Islet precursor cell (in vitro differentiated cells): ENCODE data around the gene SMARCC1.

ENCODE experiments used
- DNase-seq: peaks from one replicate; pipeline ENCODE4 v3.0.0-alpha.2; 2018

SMARCC1 gene

GRCh38 chr3:47628426-47628825, 153.3 kb downstream of the SMARCC1 start:
- DNase-seq, result no peak

DNA sequence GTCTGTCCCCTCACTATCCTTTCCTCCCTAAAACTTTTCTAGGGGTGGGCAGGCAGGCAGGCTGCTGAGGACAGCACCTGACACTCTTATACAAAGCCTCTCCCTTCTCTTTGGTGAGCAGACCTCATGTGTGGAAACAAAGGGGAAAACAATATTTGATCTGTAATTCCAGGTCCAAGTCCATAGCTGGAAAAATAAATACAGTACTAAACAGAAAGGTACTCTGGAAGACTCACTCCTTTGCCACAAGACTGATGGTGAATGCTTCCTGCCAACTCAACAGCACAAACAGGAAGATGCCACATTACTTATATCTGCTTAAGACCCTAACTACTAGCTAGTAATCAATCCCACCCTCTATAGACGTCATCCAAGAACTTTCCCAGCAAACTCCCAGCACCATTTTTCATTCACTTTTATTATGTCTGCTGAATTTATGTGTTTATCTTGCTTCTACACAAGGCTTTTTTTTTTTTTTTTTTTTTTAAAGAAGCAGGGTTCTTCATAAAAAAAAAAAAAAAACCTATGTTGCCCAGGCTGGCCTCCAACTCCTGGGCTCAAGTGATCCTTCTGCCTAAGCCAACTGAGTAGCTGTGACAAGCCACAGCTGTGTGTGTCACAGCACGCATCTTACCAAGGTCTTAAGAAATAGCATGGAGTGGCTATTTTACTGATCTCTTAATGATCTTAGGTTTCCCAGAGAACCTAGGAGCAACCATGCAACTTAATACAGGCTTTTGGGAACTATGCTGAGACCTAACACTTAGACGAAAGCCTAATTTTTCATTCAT, 158.8 kb downstream of the SMARCC1 start:
- no peak for DNase-seq

DNA sequence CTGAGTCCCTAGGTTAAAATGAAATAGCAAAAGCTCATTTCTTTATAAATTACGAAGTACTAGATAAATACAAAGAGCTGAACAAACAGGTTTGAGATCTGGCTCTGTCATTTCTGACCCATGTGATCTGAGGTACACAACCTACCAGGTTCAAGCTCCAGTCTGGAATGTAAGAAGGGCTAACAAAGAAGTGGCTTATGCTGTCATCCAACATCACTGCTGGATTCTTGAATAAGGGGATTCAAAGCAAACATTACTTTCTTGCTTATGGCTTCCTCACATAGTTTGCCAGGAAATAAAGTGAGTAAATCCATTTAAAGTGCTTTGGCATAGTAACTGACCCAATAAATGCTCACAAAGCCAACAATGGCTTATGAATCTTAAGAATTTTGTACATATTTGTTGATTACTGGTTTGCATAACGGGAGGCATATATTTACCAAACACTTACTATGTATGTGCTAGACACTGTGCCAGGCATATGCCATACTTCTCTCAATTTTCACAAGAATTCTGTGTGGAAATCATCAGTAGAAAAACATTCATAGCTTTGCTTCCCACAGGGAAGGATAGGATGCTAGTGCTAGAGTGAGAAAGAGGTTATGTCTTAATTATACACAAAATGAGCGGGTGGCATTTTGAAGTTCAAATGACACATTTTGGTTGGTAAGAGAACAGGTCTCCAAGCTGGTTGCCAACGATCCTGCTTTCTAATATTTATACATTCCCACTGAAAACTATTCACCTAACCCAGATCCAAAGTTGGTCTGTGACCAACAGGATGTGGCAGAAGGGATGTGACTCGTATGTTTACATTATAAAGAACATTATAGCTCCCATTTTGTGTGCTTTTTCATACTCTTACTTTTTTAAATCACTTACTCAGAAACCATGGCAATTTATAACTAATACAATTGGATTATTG, 164.3 kb downstream of the SMARCC1 start:
- DNase-seq, result no peak

- no peak for DNase-seq
Observed at GRCh38 chr3:47614788-47615187, 166.9 kb downstream of the SMARCC1 start.

- no peak for DNase-seq
Observed at GRCh38 chr3:47613722-47614121, 168.0 kb downstream of the SMARCC1 start.

DNA sequence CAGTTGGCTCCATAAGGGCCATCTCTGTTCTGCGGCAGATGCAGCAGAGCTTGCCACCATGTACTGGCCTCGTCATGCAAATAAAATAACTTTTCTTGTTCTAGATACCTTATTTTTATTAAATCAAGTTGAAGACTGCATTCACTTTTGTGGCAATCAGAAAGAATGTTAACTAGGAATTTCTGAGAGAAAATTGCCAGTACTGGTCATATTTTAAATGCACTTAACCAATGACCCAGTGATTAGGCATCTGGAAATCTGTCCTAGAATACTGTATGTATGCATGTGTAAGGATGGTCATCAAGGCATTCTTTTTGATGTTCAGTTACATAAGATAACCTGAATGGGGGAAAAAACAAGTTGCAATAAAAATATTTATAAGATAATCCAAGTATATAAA, 168.8 kb downstream of the SMARCC1 start:
- no peak for DNase-seq

DNA sequence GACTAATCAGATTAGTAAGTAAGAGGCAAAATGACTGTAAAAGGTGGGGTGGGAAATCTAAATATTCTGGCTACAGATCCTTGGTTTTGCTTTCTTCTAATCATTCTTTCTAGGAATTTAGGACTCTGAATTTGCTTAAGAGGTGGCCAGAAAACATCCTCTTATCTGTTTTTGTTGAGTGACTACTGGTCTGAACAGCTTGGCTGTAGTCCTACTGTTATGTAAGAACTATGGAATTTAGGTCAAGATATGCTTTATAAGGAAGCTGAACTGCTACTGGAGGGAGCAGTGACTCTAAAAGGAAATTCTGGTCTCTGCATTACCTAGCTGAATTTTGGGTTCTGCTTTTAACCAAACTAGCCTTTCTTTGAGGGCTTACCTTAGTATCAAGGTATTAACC, 169.5 kb downstream of the SMARCC1 start:
- DNase-seq, result no peak

- no peak for DNase-seq
Observed at GRCh38 chr3:47611576-47611975, 170.1 kb downstream of the SMARCC1 start.

- no peak for DNase-seq
Observed at GRCh38 chr3:47610583-47610982, 171.1 kb downstream of the SMARCC1 start.

DNA sequence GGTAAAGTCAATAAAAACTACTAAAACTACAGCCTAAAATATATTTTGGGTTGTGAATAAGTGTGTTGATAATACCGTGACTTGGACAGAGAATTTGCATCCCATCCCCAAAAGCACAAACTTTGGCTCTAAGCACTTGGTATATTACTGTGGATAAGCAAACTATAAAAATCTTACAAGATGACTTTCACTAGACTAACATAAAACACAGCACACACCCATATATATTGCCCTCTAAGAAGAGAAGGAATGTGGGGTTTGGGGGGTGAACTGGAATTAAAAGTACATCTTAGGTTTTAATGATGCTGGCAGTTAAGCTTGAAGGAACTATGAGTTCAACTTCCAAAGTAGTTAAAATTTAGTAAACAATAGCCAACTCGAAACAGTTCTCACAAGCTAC, 174.4 kb downstream of the SMARCC1 start:
- DNase-seq, result no peak

GRCh38 chr3:47606165-47606564, 175.5 kb downstream of the SMARCC1 start:
- no peak for DNase-seq

DNA sequence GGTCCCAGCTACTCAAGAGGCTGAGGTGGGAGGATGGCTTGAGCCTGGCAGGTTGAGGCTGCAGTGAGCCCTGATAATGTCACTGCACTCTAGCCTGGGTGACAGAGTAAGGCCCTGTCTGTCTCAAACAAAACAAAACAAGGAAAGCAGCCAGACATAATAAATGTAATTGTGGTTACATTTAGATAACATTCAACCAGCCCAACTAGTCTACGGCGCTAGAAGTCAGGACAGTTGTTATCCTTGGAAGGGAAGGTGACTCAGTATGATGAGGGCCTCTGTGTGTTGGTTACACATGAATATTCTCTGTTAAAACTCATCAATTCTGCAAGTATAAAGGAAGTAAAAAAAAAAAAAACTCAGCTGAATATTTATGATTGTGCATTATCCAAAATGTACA, 176.0 kb downstream of the SMARCC1 start:
- no peak for DNase-seq

GRCh38 chr3:47604145-47604544, 177.5 kb downstream of the SMARCC1 start:
- DNase-seq, result no peak

DNA sequence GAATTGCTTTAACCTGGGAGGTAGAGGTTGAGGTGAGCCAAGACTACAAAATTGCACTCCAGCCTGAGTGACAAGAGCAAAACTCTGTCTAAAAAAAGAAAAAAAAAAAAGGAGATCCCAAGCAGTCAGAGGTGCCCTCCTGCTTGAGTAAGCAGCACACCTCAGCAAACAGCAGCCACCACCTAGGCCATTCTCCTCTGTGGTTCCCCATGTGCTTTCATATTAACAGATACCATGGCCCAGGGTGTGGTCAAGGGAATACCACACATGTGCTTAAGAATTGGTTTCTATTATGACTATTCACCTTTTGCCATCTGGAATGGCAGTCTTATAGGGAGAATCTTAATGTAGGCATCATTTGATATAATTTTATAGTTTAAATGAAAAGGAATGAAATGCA, 178.4 kb downstream of the SMARCC1 start:
- no peak for DNase-seq

GRCh38 chr3:47601281-47601680, 180.4 kb downstream of the SMARCC1 start:
- no peak for DNase-seq

DNA sequence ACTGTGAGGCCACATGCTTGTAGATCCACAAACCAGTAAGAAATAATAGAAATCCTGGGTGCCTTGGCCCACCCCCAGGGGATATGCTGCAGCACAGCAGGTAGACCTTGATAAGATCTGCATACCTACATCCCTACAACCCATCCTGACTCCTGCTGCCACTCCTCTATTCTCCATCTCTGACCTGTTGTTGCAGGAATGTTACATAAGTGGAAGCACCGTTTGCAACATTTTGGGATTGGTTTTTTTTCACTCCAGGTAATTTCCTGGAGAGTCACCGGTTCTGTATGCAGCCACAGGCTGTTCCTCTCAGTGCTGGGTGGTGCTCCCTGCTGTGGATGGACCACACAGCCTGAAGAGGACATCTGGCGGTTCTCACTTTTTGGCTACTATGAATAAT, 186.9 kb downstream of the SMARCC1 start:
- peak; percentile 68 for DNase-seq

GRCh38 chr3:47592066-47592795, 189.5 kb downstream of the SMARCC1 start:
- no peak for DNase-seq

DNA sequence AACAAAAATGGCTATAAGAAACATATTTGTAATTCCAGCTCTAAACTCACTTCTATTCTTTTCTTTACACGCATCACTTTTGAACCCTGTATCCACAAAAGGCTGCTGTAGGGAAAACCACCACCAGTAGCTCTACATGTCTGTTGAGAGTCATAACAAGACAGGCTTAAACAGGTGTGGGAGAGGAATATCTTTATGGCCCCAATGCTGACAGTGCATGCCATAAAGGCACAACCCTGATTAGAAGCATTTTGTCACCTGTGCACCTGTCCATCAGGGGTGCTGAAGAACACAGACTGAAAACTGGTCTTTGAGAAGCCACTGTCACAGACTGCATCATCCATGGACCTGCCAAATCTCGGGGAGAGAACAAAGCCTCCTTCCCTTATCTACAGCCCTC, 191.5 kb downstream of the SMARCC1 start:
- no peak for DNase-seq

DNA sequence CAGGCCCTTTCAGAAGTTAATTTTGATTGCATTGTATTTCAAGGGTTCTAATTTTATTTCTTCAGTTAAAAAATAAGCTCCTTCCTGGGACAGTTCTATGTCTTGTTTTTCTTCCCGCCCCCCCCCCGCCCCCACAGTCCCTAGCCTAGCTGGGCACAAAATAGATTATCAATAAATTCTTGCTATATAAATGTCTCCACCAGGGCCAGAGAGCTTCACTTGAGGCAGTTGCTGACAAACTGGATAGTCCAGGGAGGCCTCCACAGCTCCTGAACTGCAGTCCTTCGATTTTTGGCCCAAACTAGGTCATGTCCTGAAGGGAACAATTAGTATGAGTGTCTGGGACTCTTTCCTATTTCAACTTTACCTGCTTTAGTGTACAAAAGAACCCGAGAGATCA, 193.1 kb downstream of the SMARCC1 start:
- DNase-seq, result no peak

DNA sequence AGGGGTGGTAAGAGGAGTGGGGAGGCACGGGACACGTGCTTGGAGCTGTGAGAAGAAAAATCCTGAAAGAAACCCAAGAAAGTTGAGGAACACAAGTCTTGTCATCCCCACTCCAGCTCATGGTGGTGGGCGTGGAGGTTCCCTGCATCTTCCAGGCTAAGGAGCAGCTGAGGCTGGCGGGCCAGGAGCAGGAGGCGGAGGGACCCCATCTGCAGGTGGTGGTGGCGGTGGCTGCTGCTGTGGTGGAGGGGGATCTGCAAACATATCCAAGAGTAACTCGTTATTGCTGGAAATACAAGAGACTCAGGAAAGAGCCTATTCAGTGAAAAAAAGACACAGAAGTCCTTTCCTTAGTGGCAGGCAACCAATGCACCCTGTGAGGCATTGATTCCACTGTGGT, 193.6 kb downstream of the SMARCC1 start:
- DNase-seq, result no peak

DNA sequence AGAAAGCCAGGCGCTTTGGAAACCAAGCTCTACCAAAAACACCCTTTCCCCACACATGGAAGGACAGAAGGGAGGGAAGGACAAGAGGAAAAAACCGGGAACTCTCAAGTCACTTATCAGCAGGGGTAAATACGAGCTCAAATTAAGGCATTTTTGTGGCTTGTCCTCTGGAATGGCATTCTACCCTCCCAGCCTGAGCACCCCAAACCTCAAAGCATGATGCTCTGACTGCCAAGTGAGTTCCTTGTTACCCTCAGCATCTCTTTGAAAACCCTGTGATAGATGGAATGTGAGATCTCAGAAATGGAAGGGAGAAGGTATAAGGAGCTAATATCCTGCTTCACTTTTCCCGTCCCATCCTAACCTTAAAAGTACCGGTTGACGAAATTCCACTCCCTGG, 194.9 kb downstream of the SMARCC1 start:
- DNase-seq, result no peak

DNA sequence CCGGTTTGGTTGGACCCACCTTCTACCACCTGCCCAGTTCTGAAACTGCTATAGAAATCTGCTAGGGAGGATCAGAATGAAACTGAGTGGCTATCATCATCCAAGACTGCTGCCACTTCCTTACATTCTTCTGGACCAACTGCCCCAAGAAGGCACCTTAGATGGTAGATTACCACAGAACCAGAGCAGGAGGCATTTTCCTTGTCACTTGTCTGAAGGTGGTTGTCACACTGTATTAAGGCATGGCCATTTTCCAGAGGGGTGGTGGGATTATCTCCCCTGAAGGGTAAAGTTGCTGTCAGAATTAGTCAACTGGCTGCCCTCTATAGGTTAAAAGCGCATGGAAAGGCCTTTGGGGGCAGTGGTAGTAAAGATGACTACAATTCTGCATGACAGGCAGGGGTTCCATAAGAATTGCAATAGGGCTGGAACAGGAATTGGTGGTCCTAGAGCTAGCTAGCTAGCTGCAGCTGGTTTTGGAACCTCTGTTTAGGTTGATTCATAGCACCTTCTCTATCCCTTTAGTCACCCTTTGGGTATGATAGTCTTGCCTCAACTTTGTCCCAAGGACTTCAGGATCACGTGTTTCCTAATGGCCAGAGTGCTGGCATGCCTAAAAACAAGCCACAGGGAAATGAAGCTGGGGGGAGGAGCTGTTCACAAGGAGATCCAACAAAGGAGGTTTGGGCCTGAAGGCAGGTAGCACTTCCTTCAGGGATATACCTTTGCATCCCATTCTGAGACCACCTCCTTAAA, 198.2 kb downstream of the SMARCC1 start:
- DNase-seq, result no peak

- no peak for DNase-seq
Observed at GRCh38 chr3:47581835-47582234, 199.9 kb downstream of the SMARCC1 start.
